H1 (cell line): Measurements from ENCODE around the gene TMPRSS9. TPM values are rescaled to one million over a fixed set of nuclear protein-coding genes. Genes with fewer than 3 reads are reported as not detected.

Source experiments
- CTCF ChIA-PET: fragments of 300-600 bp; sonication (Branson Sonifier 250); formaldehyde crosslinking; loops from one replicate; lab custom pipeline; 2021; ENCODE audit not compliant: partially characterized antibody; lab: Charles Lee
- POLR2A ChIA-PET: fragments of 300-600 bp; sonication (Branson Sonifier 250); formaldehyde crosslinking; loops from one replicate; lab custom pipeline; 2021; ENCODE audit warnings: inconsistent platforms; ENCODE audit not compliant: partially characterized antibody; lab: Charles Lee
- DNase-seq, 2 experiments: peaks; one replicate each; pipeline versions ENCODE4 v3.0.0 to v3.0.0-alpha.2; 2010 to 2022; ENCODE audit warnings: low spot score in 2 of 2, low read depth in 1 of 2, mixed read lengths in 1 of 2
- FAIRE-seq: peaks from 2 replicates; lab custom pipeline; 2011; peaks lifted over from hg19 to GRCh38; lab: Jason Lieb, UNC
- H2AFZ ChIP-seq: 2 replicates; pipeline ENCODE4 v1.8.1; 2012; ENCODE audit warnings: low read length, inconsistent platforms
- H2AK5ac ChIP-seq: 2 replicates; pipeline ENCODE4 v1.6.1; 2013; ENCODE audit warnings: low read depth, low read length
- H2BK120ac ChIP-seq: replicated peaks from 2 replicates; pipeline ENCODE3; 2013; ENCODE audit warnings: low read depth, low read length, inconsistent platforms
- H2BK12ac ChIP-seq: 2 replicates; pipeline ENCODE4 v1.6.1; 2013; ENCODE audit warnings: low read depth, low read length
- H2BK15ac ChIP-seq: 2 replicates; pipeline ENCODE4 v1.6.1; 2013; ENCODE audit warnings: low read length
- H2BK20ac ChIP-seq: 2 replicates; pipeline ENCODE4 v1.6.1; 2013; ENCODE audit warnings: low read length
- H2BK5ac ChIP-seq: 2 replicates; pipeline ENCODE4 v1.6.1; 2013; ENCODE audit warnings: low read depth, low read length
- H3K14ac ChIP-seq: 2 replicates; pipeline ENCODE4 v1.6.1; 2013; ENCODE audit warnings: inconsistent platforms; ENCODE audit not compliant: insufficient read length
- H3K18ac ChIP-seq: 2 replicates; pipeline ENCODE4 v1.6.1; 2013; ENCODE audit warnings: low read length; ENCODE audit errors: extremely low read depth
- H3K23ac ChIP-seq: 2 replicates; pipeline ENCODE4 v1.6.1; 2013; ENCODE audit warnings: inconsistent platforms; ENCODE audit not compliant: insufficient read length
- H3K23me2 ChIP-seq: 2 replicates; pipeline ENCODE4 v1.6.1; 2013; ENCODE audit warnings: low read depth, low read length
- H3K27ac ChIP-seq: 2 replicates; pipeline ENCODE4 v1.6.1; 2011; ENCODE audit warnings: low read depth, low read length, inconsistent platforms
- H3K27me3 ChIP-seq, 4 experiments: replicated peaks in 1 of 4; 1 replicate in 1 of 4; 2 replicates in 3 of 4; pipeline versions ENCODE4 v1.6.1 to v1.8.1; 2011 to 2013; ENCODE audit warnings: low read length in 3 of 4, mild to moderate bottlenecking in 3 of 4, inconsistent platforms in 2 of 4, mixed read lengths in 2 of 4, moderate library complexity in 1 of 4; ENCODE audit not compliant: control insufficient read depth in 3 of 4, insufficient read depth in 3 of 4; ENCODE audit errors: extremely low read depth in 1 of 4
- H3K36me3 ChIP-seq, 4 experiments: 2 replicates each; pipeline versions ENCODE4 v1.6.1 to v1.8.1; 2011 to 2013; ENCODE audit warnings: mild to moderate bottlenecking in 4 of 4, low read length in 3 of 4, moderate library complexity in 2 of 4, control low read depth in 1 of 4, inconsistent platforms in 1 of 4; ENCODE audit not compliant: insufficient read depth in 4 of 4, control insufficient read depth in 2 of 4
- H3K4ac ChIP-seq: replicated peaks from 2 replicates; pipeline ENCODE3; 2013; ENCODE audit warnings: low read length, low read depth, mixed read lengths, inconsistent platforms; ENCODE audit not compliant: insufficient read length
- H3K4me1 ChIP-seq, 4 experiments: replicated peaks in 1 of 4; 1 replicate in 1 of 4; 2 replicates in 3 of 4; pipeline versions ENCODE4 v1.6.1 to v1.8.1; 2011 to 2013; ENCODE audit warnings: low read length in 3 of 4, inconsistent platforms in 2 of 4, mixed read lengths in 1 of 4; ENCODE audit not compliant: insufficient read depth in 4 of 4, control insufficient read depth in 3 of 4
- H3K4me2 ChIP-seq, 2 experiments: 2 replicates each; pipeline versions ENCODE4 v1.6.1 to v1.8.1; 2011 to 2013; ENCODE audit warnings: low read depth in 2 of 2, low read length in 2 of 2, control low read depth in 1 of 2, inconsistent platforms in 1 of 2, mild to moderate bottlenecking in 1 of 2; ENCODE audit not compliant: insufficient read depth in 1 of 2
- H3K4me3 ChIP-seq, 4 experiments: fragments of 200-600, 300-600 bp in 1 of 4; sonication (generic), shearing (Covaris generic), sonication (Bioruptor Twin) in 1 of 4; 2 replicates each; pipeline versions ENCODE4 v1.5.1 to v1.8.1; 2011 to 2016; ENCODE audit warnings: low read length in 4 of 4, low read depth in 3 of 4, control low read depth in 2 of 4, inconsistent platforms in 2 of 4, mild to moderate bottlenecking in 2 of 4, mixed read lengths in 1 of 4, moderate library complexity in 1 of 4; ENCODE audit not compliant: insufficient read depth in 2 of 4; ENCODE audit errors: extremely low read depth in 1 of 4
- H3K56ac ChIP-seq: replicated peaks from 2 replicates; pipeline ENCODE3; 2013; ENCODE audit warnings: low read depth, mild to moderate bottlenecking, mixed read lengths, low read length, inconsistent platforms; ENCODE audit not compliant: insufficient read length
- H3K79me1 ChIP-seq: 2 replicates; pipeline ENCODE4 v1.6.1; 2013; ENCODE audit warnings: low read depth, low read length, control low read depth
- H3K79me2 ChIP-seq, 2 experiments: 2 replicates each; pipeline versions ENCODE4 v1.6.1 to v1.8.1; 2012 to 2013; ENCODE audit warnings: low read length in 2 of 2, mild to moderate bottlenecking in 2 of 2, inconsistent platforms in 1 of 2; ENCODE audit not compliant: insufficient read depth in 2 of 2, control insufficient read depth in 1 of 2
- H3K9ac ChIP-seq, 4 experiments: replicated peaks in 1 of 4; 1 replicate in 1 of 4; 2 replicates in 3 of 4; pipeline versions ENCODE4 v1.6.1 to v1.8.1; 2011 to 2013; ENCODE audit warnings: low read depth in 3 of 4, low read length in 3 of 4, control low read depth in 2 of 4, mild to moderate bottlenecking in 2 of 4, moderate library complexity in 2 of 4, inconsistent platforms in 1 of 4; ENCODE audit errors: extremely low read depth in 1 of 4
- H3K9me3 ChIP-seq, 2 experiments: 2 replicates each; pipeline versions ENCODE4 v1.6.1 to v1.8.1; 2012 to 2013; ENCODE audit warnings: mild to moderate bottlenecking in 2 of 2, moderate library complexity in 2 of 2, control low read depth in 1 of 2, inconsistent platforms in 1 of 2, low read depth in 1 of 2, low read length in 1 of 2, mixed read lengths in 1 of 2; ENCODE audit not compliant: insufficient read depth in 2 of 2
- H4K20me1 ChIP-seq, 2 experiments: replicated peaks in 1 of 2; 2 replicates each; pipeline versions ENCODE3 to v1.8.1; 2011 to 2013; ENCODE audit warnings: inconsistent platforms in 2 of 2, low read length in 2 of 2, mild to moderate bottlenecking in 1 of 2; ENCODE audit not compliant: insufficient read depth in 2 of 2, control insufficient read depth in 1 of 2
- H4K5ac ChIP-seq: 2 replicates; pipeline ENCODE4 v1.6.1; 2013; ENCODE audit warnings: low read length, low read depth, mixed read lengths, inconsistent platforms; ENCODE audit not compliant: insufficient read length
- H4K8ac ChIP-seq: 2 replicates; pipeline ENCODE4 v1.8.0; 2013; ENCODE audit warnings: mild to moderate bottlenecking, moderate library complexity, low read length, inconsistent platforms; ENCODE audit not compliant: insufficient read depth; ENCODE audit errors: extremely low read depth
- H4K91ac ChIP-seq: replicated peaks from 2 replicates; pipeline ENCODE3; 2013; ENCODE audit warnings: low read length, mixed read lengths, inconsistent platforms; ENCODE audit not compliant: insufficient read length
- KDM1A ChIP-seq: fragments of 200-600, 300-600 bp; sonication (generic); IDR thresholded peaks from 2 replicates; pipeline ENCODE4 v1.7.1; 2016; ENCODE audit warnings: mild to moderate bottlenecking, low read length, borderline replicate concordance
- KDM4A ChIP-seq: IDR thresholded peaks from one replicate; pipeline ENCODE4 v1.7.1; 2012; ENCODE audit warnings: low read depth, mild to moderate bottlenecking, moderate library complexity, low read length, inconsistent platforms; ENCODE audit not compliant: severe bottlenecking
- RAD21 ChIP-seq, 2 experiments: IDR thresholded peaks in 1 of 2; conservative IDR thresholded peaks in 1 of 2; 2 replicates each; pipeline ENCODE4 v1.6.1; 2011; ENCODE audit warnings: low read depth in 2 of 2, low read length in 2 of 2, improper control_type of control experiment in 1 of 2, inconsistent platforms in 1 of 2, mild to moderate bottlenecking in 1 of 2, moderate library complexity in 1 of 2
- WGBS, 2 experiments: shearing (Covaris generic) in 1 of 2; methylation state at CpG; one replicate each; pipeline versions ENCODE4 v1.1.6 to v1.1.7; 2013 to 2015; ENCODE audit warnings: low lambda C conversion rate in 2 of 2, mixed read lengths in 2 of 2, inconsistent platforms in 1 of 2, low coverage in 1 of 2, missing lambda C conversion rate in 1 of 2; ENCODE audit not compliant: insufficient replicate concordance in 2 of 2, insufficient coverage in 1 of 2, insufficient read length in 1 of 2; ENCODE audit errors: extremely low coverage in 1 of 2, missing lambda C conversion rate in 1 of 2; 5-methylcytosine and 5-hydroxymethylcytosine counted together
- polyA plus RNA-seq, 7 experiments: library from polyadenylated mRNA; depleted of rRNA in 3 of 7; stranded (reverse) in 5 of 7; unstranded in 2 of 7; fragments of >200 nt in 5 of 7; fragments of 200-250 nt in 2 of 7; gene quantifications; 1 replicate in 5 of 7; 2 replicates in 1 of 7; 4 replicates in 1 of 7; pipeline versions ENCODE4 v1.2.1 to v1.2.3, GENCODE V29; 2011 to 2013; ENCODE audit warnings: missing spikeins in 2 of 7, mixed read lengths in 2 of 7
- total RNA-seq: library from RNA; stranded (reverse); fragmentation: NEBNext Ultra II Directional; extraction: Animal tissue kit (Norgen Biotek cat#: 25700); gene quantifications from 2 replicates; pipeline ENCODE4 v1.2.1, GENCODE V29; 2021

TMPRSS9 gene
- total and polyA plus RNA-seq, 2 of the 8 experiments (the other 6 are each of a cell fraction or from before 2014, with no cell fraction given), result 0.15 to 0.19 TPM

DNA sequence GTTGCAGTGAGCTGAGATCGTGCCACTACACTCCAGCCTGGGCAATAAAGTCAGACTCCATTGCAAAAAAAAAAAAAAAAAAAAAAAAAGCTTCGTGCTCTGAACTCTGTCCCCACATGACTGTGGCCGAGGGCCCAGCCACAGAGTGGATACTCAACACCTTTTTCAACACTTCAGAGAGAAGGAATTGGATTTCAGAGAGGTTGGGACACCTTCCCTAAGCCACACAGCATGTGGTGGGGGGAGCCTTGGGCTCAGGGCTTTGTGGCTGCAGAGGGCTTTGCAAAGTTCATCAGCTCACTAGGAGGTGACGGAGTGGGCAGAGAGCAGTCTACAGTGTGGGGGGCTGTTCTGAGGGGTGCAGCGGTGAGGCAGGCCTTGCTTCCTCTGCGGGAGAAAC is 41.1 kb upstream of the TMPRSS9 start:
- no peak overlapping the region for H3K14ac ChIP-seq
- no peak overlapping the region for H2BK12ac ChIP-seq
- H3K79me1 ChIP-seq, result no peaks in the 10 kb centered on the region
- no peak overlapping the region for H2BK120ac ChIP-seq
- H2AFZ ChIP-seq, result no peak overlapping the region
- peaks cover 0 to 4% (median 0%) of the 10 kb centered on the region in 4 experiments; a peak in 3 of 8 replicates for H3K36me3 ChIP-seq
- H3K23me2 ChIP-seq, result no peaks in the 10 kb centered on the region
- H3K4ac ChIP-seq, result no peak overlapping the region
- H3K4me3 ChIP-seq, result no peak overlapping the region
- FAIRE-seq (no peak), DNase-seq (no peak)
- peaks cover 0 to 1% of the 10 kb centered on the region in 2 experiments for H4K20me1 ChIP-seq
- no peak overlapping the region for H3K18ac ChIP-seq
- no peak overlapping the region for H3K9ac ChIP-seq
- H3K4me1 ChIP-seq, result peaks cover 0 to 1% (median 0%) of the 10 kb centered on the region in 4 experiments; a peak in 1 of 7 replicates
- H2BK5ac ChIP-seq, result no peak overlapping the region
- H3K23ac ChIP-seq, result no peak overlapping the region
- no peaks in the 10 kb centered on the region for H3K9me3 ChIP-seq
- H2BK15ac ChIP-seq, result no peak overlapping the region
- 84% methylated on average over 6 of the region's 6 CpGs; no CpG with 5 or more reads in 1 of the 2 experiments for WGBS, 2 experiments
- H3K4me2 ChIP-seq, result no peak overlapping the region
- no peaks in the 10 kb centered on the region for H3K79me2 ChIP-seq
- no peak overlapping the region for H4K5ac ChIP-seq
- H4K8ac ChIP-seq, result no peak overlapping the region
- H3K27me3 ChIP-seq, result no peaks in the 10 kb centered on the region
- H2AK5ac ChIP-seq, result no peak overlapping the region
- CTCF ChIA-PET, result interaction anchor here (1.2 to 9.8 kb wide), 2 partner anchors 37 to 42 kb away, joined by 3 to 106 read pairs; partner anchors contain the start of gene PEAK3
- TF ChIP-seq RAD21 (IDR thresholded peaks at IDR 0.05 in 1 of 2, conservative IDR thresholded peaks at IDR 0.05 in 1 of 2; ENCODE audit: low read depth in 2 of 2, low read length in 2 of 2), result no peak
- TF ChIP-seq KDM1A, result peak; percentile 54; the same call in 1 of the 2 replicates
- no peak for TF ChIP-seq KDM4A
- H3K27ac ChIP-seq, result no peak overlapping the region
- H4K91ac ChIP-seq, result no peak overlapping the region
- no peak overlapping the region for H3K56ac ChIP-seq
- no peak overlapping the region for H2BK20ac ChIP-seq
- POLR2A ChIA-PET, result interaction anchor here (0.7 to 4.1 kb wide), 5 partner anchors 9 to 89 kb away, joined by 3 to 29 read pairs (median 4); partner anchors contain the start of gene LSM7
